Measurements from ENCODE around the gene REEP6.

The REEP6 gene

DNA sequence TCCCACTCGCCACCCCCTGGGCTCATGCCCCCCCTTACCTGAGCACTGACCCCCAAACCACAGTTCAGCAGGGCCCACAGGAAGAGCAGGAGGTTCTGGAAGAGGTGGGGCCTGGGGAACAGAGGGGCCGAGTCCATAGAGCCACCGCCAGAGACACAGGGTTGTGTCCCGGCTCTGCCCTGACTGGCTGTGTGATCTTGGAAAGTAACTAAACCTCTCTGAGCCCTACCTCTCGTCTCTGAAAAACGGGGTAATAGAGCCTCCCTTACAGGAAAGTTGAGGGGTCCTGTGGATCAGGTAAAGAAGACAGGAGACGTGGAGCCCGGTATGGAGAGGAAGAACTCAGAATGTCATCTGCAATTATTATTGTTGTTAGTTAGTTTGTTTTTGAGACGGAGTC lies 19.8 kb downstream of the REEP6 start:
- TF ChIP-seq, protein P1, sequence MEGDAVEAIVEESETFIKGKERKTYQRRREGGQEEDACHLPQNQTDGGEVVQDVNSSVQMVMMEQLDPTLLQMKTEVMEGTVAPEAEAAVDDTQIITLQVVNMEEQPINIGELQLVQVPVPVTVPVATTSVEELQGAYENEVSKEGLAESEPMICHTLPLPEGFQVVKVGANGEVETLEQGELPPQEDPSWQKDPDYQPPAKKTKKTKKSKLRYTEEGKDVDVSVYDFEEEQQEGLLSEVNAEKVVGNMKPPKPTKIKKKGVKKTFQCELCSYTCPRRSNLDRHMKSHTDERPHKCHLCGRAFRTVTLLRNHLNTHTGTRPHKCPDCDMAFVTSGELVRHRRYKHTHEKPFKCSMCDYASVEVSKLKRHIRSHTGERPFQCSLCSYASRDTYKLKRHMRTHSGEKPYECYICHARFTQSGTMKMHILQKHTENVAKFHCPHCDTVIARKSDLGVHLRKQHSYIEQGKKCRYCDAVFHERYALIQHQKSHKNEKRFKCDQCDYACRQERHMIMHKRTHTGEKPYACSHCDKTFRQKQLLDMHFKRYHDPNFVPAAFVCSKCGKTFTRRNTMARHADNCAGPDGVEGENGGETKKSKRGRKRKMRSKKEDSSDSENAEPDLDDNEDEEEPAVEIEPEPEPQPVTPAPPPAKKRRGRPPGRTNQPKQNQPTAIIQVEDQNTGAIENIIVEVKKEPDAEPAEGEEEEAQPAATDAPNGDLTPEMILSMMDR (IDR thresholded peaks at IDR 0.05; ENCODE audit: insufficient read depth, low read length, poor library complexity, severe bottlenecking): no peak
- Histone ChIP-seq H3K36me3 (ENCODE audit: control insufficient read depth, insufficient read depth, low read length) (no peaks in the 10 kb centered on the region), H3K27me3 (replicated peaks; ENCODE audit: control insufficient read depth, insufficient read depth, low read length) (no peaks in the 10 kb centered on the region; the same call in 1 of the 2 replicates), H3K4me3 (replicated peaks; ENCODE audit: low read depth, low read length) (no peak overlapping the region)
- no peak for DNase-seq (ENCODE audit: extremely low read depth, insufficient read length)

DNA sequence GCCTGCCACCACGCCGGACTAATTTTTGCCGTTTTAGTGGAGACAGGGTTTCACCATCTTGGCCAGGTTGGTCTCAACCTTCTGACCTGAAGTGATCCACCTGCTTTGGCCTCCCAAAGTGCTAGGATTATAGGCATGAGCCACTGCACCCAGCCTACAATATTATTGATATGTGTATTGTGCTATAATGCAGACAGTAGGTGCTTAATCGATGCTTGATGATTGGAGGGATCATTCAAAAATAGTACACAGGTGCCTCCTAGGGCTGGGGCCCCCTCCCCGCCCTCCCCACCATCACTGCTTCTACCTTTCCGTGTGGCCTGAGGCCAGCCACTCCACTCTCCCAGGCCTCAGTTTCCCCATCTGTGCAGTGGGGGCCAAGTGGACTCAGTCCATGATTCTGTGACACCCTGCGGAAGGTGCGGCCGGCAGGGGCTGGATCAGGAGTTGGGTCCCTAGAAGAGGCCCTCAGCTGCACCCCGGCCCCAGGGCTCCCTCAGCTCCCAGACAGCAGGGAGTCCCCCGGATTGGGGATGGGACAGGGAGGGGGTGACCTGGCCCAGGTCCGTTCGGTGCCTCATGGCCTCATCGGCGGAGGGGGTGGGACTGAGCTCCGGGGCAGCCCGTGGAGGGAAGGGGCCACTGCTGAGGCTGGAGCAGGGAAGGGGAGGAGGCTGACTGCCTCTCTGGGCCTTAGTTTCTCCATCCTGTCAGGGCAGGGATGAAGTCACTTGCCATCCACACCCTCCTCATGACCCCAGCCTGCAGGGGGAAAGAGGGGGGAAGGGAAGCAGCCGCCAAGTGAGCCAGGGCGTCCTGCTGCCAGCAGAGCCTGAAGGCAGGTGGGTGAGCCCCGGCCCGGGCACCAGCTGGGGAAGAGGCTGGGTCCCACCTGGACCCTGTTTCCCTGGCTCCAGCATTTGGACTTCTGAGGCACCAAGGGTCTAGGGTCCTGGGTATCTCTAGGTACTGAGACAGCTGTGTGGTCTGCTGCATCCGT lies 20.6 kb downstream of the REEP6 start:
- no peak overlapping the region for H3K4me3 ChIP-seq (replicated peaks; ENCODE audit: low read depth, low read length)

DNA sequence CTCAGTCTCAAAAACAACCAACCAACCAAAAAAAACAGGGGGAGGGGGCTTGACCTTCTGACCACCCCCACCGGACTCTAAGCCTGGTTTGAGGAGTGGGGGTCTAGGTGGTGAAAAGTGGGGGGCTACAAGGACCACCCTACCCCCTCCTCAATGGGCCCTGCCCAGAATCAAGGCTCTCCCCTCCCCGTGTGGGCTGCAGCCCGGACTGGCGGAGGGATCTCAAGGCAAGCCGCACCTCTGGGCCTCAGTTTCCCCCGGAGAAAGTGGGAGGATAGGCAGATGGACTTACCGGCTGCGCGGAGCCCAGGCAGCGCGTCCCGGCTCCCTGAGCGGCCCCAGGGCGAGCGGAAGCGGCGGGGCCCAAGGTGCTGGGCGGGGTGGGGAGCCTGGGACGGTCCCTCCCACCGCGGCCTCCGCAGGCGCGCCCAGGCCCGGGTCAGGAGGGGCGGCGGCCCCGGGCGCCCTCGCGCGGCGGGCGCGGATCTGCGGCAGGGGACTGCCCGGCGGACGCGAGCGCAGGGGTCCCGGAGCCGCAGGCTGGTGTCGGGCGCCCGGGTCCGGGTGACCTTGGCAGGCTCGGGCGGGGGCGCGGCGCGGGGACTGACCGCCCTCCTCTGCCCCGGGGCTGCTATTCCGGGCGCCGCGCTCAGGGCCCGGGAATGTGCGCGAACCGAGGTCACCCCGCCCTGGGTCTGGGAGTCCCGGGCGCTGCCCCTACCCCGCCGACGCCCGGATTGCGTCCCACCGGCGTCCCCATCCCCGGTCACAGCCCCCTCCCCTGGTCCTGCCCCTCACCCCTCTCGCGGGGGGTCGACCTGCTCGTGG lies 21.9 kb downstream of the REEP6 start, which contains the start of gene ADAMTSL5:
Gene ADAMTSL5 (minus strand): TSS at position 349 of the 828 bp plus-strand sequence. CDS start 2,076 bp downstream, outside the sequence.
- TF ChIP-seq, protein P1 (IDR thresholded peaks at IDR 0.05; ENCODE audit: insufficient read depth, low read length, poor library complexity, severe bottlenecking): no peak
- peak within 1 kb of the TSS; percentile 59 for H3K4me3 ChIP-seq (replicated peaks; ENCODE audit: low read depth, low read length)
- H3K27me3 ChIP-seq (replicated peaks; ENCODE audit: control insufficient read depth, insufficient read depth, low read length): no peaks in the 10 kb centered on the region; the same call in 1 of the 2 replicates
- peak; percentile 73 for DNase-seq (ENCODE audit: extremely low read depth, insufficient read length)
- H3K36me3 ChIP-seq (ENCODE audit: control insufficient read depth, insufficient read depth, low read length): no peaks in the 10 kb centered on the region

More for the DNA sequence above, 20.6 kb downstream of the REEP6 start:
- TF ChIP-seq, protein P1 (IDR thresholded peaks at IDR 0.05; ENCODE audit: insufficient read depth, low read length, poor library complexity, severe bottlenecking): no peak
- Histone ChIP-seq H3K36me3 (ENCODE audit: control insufficient read depth, insufficient read depth, low read length) (no peaks in the 10 kb centered on the region), H3K27me3 (replicated peaks; ENCODE audit: control insufficient read depth, insufficient read depth, low read length) (no peaks in the 10 kb centered on the region; the same call in 1 of the 2 replicates)
- DNase-seq (ENCODE audit: extremely low read depth, insufficient read length): no peak

DNA sequence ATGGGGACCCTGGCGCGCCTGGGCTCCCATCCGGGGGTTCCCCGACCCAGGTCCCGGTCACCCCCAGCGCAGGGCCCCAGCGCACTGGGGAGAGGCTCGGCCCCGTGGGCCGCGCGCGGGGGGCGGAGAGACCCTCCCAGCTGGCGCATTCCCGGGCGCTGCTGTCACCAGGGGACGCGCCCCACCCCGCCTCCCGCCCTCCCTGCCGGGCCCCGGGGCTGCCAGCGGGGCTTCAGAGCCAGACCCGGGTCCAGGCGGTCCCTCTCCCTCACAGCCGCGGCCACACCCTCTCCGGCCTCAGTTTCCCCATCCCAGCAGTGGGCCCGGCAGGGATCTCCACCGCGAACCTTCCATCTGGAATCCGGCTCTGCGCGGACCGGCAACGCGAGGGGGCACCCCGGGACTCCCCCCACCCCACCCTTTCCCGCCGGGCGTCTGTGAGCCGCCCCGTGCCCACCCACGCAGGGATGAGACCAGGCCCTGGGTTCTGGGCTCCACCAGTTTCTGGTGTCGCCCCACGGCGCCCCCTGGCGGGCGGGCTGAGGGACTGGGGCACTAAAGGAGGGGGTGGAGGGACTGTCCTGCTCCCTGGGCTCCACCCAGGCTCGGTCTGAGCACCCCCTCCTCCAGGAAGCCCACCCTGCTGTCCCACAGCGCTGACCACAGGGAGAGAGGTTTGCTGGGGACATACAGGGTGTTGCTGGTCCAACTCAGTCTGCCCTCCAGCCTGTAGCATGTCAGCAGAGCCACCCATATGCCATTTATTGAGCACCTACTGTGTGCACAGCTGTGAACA lies 22.7 kb downstream of the REEP6 start:
- H3K27me3 ChIP-seq (replicated peaks; ENCODE audit: control insufficient read depth, insufficient read depth, low read length): no peaks in the 10 kb centered on the region; the same call in 1 of the 2 replicates
- TF ChIP-seq, protein P1 (IDR thresholded peaks at IDR 0.05; ENCODE audit: insufficient read depth, low read length, poor library complexity, severe bottlenecking): peak; percentile 92
- H3K36me3 ChIP-seq (ENCODE audit: control insufficient read depth, insufficient read depth, low read length): no peaks in the 10 kb centered on the region
- peak; percentile 62 for DNase-seq (ENCODE audit: extremely low read depth, insufficient read length)
- H3K4me3 ChIP-seq (replicated peaks; ENCODE audit: low read depth, low read length): peak overlapping the region; percentile 50

DNA sequence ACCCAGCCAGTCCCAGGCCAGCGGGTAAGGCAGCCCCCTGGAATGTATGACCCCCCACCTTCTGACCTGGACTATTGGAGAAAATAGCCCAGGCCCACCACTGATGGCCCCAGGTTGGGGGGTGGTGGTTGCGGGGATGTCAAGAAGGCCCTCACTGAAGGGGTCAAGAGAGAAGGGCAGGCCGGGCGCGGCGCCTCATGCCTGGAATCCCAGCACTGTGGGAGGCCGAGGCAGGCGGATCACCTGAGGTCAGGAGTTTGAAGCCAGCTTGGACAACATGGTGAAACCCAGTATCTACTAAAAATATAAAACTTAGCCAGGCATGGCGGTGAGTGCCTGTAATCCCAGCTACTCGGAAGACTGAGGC lies 23.3 kb downstream of the REEP6 start:
- no peaks in the 10 kb centered on the region for H3K36me3 ChIP-seq (ENCODE audit: control insufficient read depth, insufficient read depth, low read length)
- H3K27me3 ChIP-seq (replicated peaks; ENCODE audit: control insufficient read depth, insufficient read depth, low read length): no peaks in the 10 kb centered on the region; the same call in 1 of the 2 replicates
- no peak overlapping the region for H3K4me3 ChIP-seq (replicated peaks; ENCODE audit: low read depth, low read length)
- TF ChIP-seq, protein P1 (IDR thresholded peaks at IDR 0.05; ENCODE audit: insufficient read depth, low read length, poor library complexity, severe bottlenecking): no peak
- DNase-seq (ENCODE audit: extremely low read depth, insufficient read length): no peak
